HG03097 (cell line): ENCODE results near the gene SPEM1.
"Not testable (repeated sequence)": the region's sequence is repeated elsewhere in the genome, so short reads cannot be mapped to it uniquely, and the experiment has no call there.

Experiments used
- ATAC-seq: cut with Tn5 transposase; IDR thresholded peaks from one replicate; pipeline ENCODE4 v1.9.1; 2021; ENCODE audit not compliant: unreplicated experiment, low FRiP score

SPEM1 gene

DNA sequence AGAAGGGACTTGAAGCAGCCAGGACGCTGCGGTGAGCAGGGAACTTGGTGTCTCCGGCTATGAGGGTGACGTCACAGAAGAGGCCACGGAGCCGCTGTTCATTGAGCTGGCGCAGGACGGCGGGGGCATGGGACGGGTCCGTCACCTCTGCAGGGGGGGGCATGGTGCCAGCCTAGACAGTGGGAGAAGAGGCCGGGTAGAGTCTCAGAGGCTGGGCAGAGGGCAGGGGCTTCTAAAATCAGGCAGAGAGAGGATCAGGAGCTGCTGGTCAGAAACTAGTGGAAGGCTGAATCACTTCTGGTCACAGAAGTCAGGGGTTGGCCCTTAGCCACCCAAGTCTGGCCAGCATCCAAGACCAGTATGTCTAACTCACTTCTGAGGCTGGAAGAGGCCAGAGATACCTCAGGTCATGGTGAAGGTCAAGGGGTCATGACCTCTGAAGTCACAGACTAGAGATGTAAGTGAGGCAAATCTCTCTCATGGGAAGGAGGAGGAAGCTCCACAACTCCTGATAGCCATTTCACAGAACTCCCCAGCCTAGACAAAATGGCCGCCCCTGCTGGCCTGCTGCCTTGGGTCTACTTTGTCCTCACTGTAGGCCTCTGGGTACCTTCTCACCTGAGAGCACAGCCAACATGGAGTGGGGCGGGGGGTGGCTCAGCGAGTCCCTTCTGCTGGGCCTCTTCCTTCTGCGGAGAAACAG lies 46.7 kb downstream of the SPEM1 start:
- no peak for ATAC-seq

DNA sequence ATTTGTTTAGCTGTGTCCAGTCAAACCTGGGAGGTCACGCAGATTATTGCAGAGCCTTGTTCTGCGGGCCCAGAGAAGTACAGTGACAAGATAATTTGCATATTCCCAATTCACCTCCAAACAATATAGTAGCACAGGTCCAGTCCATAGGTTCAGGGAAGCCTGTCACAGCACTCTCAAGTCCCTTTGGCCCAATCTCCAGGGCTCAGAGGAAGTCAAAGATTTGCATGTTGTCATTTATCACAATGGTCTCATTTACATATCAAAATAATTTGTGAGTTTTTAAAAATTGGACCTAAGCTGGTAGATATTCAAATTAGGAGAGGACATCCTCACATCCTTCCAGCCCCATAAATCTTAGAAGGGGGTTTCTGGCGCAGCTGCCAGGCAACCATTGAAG lies 47.4 kb downstream of the SPEM1 start:
- ATAC-seq = no peak

DNA sequence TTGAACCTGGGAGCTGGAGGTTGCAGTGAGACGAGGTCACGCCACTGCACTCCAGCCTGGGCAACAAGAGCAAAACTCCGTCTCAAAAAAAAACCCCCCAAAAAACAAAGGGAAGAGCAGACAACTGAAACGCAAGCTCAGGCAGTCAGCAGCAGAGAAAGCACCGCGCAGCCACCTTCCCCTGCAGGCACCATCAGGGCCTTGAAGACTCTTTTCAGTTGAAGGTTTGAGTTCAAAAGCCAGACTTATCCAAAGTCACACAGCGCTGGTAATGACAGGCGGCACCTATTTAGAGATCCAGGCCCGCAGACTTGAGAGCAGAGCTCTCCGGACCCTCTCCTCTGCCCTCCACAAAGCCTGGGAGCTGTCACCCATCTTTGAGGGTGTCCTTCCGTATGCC lies 48.2 kb downstream of the SPEM1 start:
- no peak for ATAC-seq

DNA sequence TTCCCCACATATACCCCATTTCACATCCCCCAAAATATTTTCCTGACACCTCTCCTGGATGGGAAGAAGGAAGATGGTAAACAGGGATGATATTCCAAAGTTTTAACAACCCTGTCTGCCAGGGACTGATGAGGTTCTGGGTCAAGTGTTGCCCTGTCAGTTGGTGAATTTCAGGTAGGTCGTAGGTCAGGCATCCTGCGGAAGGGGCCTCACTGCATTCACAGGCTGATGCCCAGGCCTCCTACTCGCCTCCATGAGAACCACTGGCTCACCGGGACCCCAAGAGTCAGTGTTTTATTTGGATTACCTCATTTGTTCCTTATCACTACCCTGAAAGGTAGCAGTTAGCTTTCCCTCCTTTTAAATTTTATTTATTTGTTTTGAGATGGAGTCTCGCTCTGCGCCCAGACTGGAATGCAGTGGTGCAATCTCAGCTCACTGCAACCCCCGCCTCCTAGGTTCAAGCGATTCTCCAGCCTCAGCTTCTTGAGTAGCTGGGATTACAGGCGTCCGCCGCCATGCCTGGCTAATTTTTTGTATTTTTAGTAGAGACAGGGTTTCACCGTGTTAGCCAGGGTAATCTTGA lies 48.8 kb downstream of the SPEM1 start:
- no peak for ATAC-seq

DNA sequence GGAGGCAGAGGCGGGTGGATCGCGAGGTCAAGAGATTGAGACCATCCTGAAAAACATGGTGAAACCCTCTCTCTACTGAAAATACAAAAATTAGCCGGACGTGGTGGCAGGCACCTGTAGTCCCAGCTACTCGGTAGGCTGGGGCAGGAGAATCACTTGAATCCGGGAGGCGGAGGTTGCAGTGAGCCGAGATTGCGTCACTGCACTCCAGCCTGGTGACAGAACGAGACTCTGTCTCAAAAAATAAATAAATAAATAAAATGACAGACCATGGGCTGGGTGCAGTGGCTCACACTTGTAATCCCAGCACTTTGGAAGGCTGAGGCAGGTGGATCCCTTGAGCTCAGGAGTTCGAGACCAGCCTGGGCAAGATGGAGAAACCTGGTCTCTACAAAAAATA lies 49.7 kb downstream of the SPEM1 start:
- ATAC-seq = not testable (repeated sequence)

DNA sequence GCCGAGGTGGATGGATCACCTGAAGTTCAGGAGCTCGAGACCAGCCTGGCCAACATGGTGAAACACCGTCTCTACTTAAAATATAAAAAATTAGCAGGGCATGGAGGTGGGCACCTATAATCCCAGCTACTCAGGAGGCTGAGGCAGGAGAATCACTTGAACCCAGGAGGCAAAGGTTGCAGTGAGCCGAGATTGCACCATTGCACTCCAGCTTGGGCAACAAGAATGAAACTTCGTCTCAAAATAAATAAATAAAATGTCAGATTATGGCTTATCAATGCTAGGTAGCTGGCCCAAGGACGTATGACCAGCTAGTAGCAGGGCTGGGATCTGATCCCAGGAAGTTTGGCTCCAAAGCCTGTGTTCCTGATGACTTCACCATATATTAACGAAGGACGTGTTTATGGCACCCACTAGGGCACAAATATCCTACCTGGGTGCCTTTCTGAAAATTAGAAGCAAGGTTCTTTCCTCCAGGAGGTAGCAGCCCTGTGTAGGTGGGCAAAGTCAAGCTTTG lies 50.4 kb downstream of the SPEM1 start:
- ATAC-seq = not testable (repeated sequence)
